MCF 10A (cell line): ENCODE results near the gene SCRN1. TPM values are rescaled to one million over a fixed set of nuclear protein-coding genes. Genes with fewer than 3 reads are reported as not detected.

Experiments used
- BruUV-seq: library from RNA; stranded (reverse); fragments of 400-500 nt; replicated peaks from 2 replicates; lab custom pipeline; 2021; lab: Mats Ljungman, UMichigan
- CTCF ChIA-PET: fragments of 300-600 bp; sonication (Branson Sonifier 250); formaldehyde crosslinking; extraction: SDS; loops from one replicate; lab custom pipeline; 2021; ENCODE audit warnings: antibody characterized with exemption, inconsistent platforms; lab: Yijun Ruan, JAX
- POLR2A ChIA-PET: fragments of 300-600, 350-650 bp; sonication (Branson Sonifier 250); formaldehyde crosslinking; extraction: SDS; loops from one replicate; lab custom pipeline; 2020; ENCODE audit warnings: antibody characterized with exemption, inconsistent platforms; lab: Yijun Ruan, JAX
- DNase-seq: peaks from one replicate; pipeline ENCODE4 v3.0.0-alpha.2; 2018; ENCODE audit not compliant: unreplicated experiment
- H3K27ac Mint-ChIP-seq: one replicate; pipeline ENCODE4 v1.8.0; 2022; ENCODE audit warnings: mild to moderate bottlenecking, low read depth, mixed read lengths; ENCODE audit not compliant: unreplicated experiment
- H3K27me3 Mint-ChIP-seq: one replicate; pipeline ENCODE4 v1.8.0; 2022; ENCODE audit warnings: mixed read lengths; ENCODE audit not compliant: insufficient read depth, unreplicated experiment
- H3K36me3 Mint-ChIP-seq: one replicate; pipeline ENCODE4 v1.8.0; 2022; ENCODE audit warnings: mild to moderate bottlenecking, moderate library complexity, mixed read lengths; ENCODE audit not compliant: insufficient read depth, unreplicated experiment
- H3K4me1 Mint-ChIP-seq: one replicate; pipeline ENCODE4 v1.8.0; 2022; ENCODE audit warnings: mixed read lengths; ENCODE audit not compliant: insufficient read depth, unreplicated experiment
- H3K4me3 Mint-ChIP-seq: one replicate; pipeline ENCODE4 v1.8.0; 2022; ENCODE audit warnings: mild to moderate bottlenecking, moderate library complexity, mixed read lengths; ENCODE audit not compliant: unreplicated experiment
- H3K9me3 Mint-ChIP-seq: one replicate; pipeline ENCODE4 v1.8.0; 2022; ENCODE audit warnings: mixed read lengths; ENCODE audit not compliant: unreplicated experiment
- intact Hi-C: fragments of 100-400 bp; cut with micrococcal nuclease; formaldehyde crosslinking; loops from 2 replicates; pipeline ENCODE4 v1.14.1; 2022
- total RNA-seq: library from RNA; stranded (reverse); gene quantifications from 2 replicates; pipeline ENCODE4 v1.2.3, GENCODE V29; 2022
- TF ChIP-seq, protein P1 (sequence below): fragments of 200-600 bp; IDR thresholded peaks from one replicate; pipeline ENCODE4 v1.8.0; 2022; ENCODE audit warnings: antibody characterized with exemption, mild to moderate bottlenecking; ENCODE audit not compliant: unreplicated experiment

SCRN1 gene
- total RNA-seq, 1 experiment from 2014 or later: 30.2 TPM

DNA sequence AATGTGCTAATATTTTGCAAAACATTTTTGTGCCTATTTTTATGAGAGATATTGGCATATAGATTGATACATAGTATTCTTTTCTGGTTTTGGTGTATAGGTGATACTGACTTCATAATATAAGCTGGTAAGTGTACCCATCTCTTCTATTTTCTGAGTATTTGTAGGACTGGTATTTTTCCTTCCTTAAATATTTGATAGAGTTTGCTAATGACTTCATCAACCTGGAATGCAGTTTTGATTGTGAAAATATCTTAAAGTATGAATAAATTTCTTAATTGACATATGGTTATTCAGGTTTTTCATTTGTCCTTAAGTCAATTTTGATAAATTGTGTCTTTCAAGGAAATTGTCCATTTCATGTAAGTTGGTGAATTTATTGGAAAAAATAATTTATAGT lies 6.1 kb upstream of the SCRN1 start:
- H3K27me3 Mint-ChIP-seq: no peaks in the 10 kb centered on the region
- H3K36me3 Mint-ChIP-seq: no peaks in the 10 kb centered on the region
- BruUV-seq: no TSS peak
- no peak for DNase-seq
- TF ChIP-seq, protein P1, sequence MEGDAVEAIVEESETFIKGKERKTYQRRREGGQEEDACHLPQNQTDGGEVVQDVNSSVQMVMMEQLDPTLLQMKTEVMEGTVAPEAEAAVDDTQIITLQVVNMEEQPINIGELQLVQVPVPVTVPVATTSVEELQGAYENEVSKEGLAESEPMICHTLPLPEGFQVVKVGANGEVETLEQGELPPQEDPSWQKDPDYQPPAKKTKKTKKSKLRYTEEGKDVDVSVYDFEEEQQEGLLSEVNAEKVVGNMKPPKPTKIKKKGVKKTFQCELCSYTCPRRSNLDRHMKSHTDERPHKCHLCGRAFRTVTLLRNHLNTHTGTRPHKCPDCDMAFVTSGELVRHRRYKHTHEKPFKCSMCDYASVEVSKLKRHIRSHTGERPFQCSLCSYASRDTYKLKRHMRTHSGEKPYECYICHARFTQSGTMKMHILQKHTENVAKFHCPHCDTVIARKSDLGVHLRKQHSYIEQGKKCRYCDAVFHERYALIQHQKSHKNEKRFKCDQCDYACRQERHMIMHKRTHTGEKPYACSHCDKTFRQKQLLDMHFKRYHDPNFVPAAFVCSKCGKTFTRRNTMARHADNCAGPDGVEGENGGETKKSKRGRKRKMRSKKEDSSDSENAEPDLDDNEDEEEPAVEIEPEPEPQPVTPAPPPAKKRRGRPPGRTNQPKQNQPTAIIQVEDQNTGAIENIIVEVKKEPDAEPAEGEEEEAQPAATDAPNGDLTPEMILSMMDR: no peak
- H3K9me3 Mint-ChIP-seq: peaks cover 14% of the 10 kb centered on the region
- intact Hi-C loops: no loop called here
- H3K4me1 Mint-ChIP-seq: no peaks in the 10 kb centered on the region
- no peak overlapping the region for H3K4me3 Mint-ChIP-seq
- ChIA-PET POLR2A (interaction anchor here (1.0 to 1.6 kb wide), 2 partner anchors 9 to 31 kb away, joined by 4 read pairs; partner anchors contain the start of gene FKBP14), CTCF (no interaction called here)
- no peak overlapping the region for H3K27ac Mint-ChIP-seq

DNA sequence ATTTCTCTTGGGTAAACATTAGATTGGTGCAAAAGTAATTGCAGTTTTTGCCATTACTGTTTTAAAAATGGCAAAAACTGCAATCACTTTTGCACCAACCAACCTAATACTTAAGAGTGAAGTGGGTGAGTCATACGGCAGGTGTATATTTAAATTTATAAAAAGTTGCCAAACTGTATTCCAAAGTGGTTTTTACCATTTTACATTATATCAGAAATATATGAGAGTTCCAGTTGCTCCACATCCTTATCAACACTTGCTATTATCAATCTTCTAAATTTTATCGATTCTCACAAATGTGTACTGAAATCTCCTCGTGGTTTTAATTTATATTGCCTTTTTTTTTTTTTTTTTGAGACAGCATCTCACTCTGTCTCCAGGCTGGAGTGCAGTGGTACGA lies 3.5 kb upstream of the SCRN1 start:
- Mint-ChIP-seq H3K4me3 (no peak overlapping the region), H3K36me3 (no peaks in the 10 kb centered on the region), H3K27ac (no peak overlapping the region), H3K27me3 (no peaks in the 10 kb centered on the region), H3K4me1 (peaks cover 5% of the 10 kb centered on the region), H3K9me3 (peaks cover 14% of the 10 kb centered on the region)
- TF ChIP-seq, protein P1: no peak
- CTCF ChIA-PET: no interaction called here
- POLR2A ChIA-PET: interaction anchor here (0.7 kb wide), 1 partner anchor 10 kb away, joined by 3 read pairs; no protein-coding TSS in a partner anchor
- no peak for DNase-seq
- no TSS peak for BruUV-seq
- intact Hi-C loops: no loop called here

- Mint-ChIP-seq H3K27me3 (no peaks in the 10 kb centered on the region), H3K4me1 (peaks cover 14% of the 10 kb centered on the region), H3K36me3 (no peaks in the 10 kb centered on the region), H3K9me3 (peaks cover 8% of the 10 kb centered on the region), H3K27ac (no peak overlapping the region), H3K4me3 (no peak overlapping the region)
- TF ChIP-seq, protein P1: no peak
- no TSS peak for BruUV-seq
- ChIA-PET CTCF (interaction anchor here (0.7 kb wide), 2 partner anchors 746 to 1913 kb away, joined by 3 read pairs; no protein-coding TSS in a partner anchor), POLR2A (no interaction called here)
- DNase-seq: no peak
- intact Hi-C loops: no loop called here
These were observed 2.3 kb upstream of the SCRN1 start for GRCh38 chr7:29991937-29992336.

DNA sequence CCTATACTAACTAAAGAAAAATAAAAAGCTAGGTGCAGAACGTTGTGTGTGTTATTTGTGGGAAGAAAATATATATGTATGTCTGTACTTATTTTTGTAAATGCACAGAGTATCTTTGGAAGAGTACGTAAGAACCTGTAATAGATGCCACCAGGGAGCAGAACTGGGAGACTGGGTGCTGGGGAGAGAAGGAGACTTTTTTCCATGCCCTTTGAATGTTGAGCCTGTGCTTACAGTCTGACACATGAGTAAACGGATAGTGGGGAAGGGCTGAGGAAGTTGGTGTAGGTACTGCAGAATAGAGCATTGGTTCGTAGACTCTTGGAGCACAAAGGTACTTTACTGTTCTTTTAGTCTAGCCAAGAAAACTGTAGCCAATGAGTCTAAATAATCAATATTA lies 1.3 kb upstream of the SCRN1 start:
- CTCF ChIA-PET: interaction anchor here (0.6 to 1.0 kb wide), 4 partner anchors 32 to 1649 kb away, joined by 3 to 4 read pairs (median 3); no protein-coding TSS in a partner anchor
- no peak for DNase-seq
- no peak overlapping the region for H3K27ac Mint-ChIP-seq
- H3K27me3 Mint-ChIP-seq: no peaks in the 10 kb centered on the region
- BruUV-seq: no TSS peak
- H3K9me3 Mint-ChIP-seq: no peaks in the 10 kb centered on the region
- no peaks in the 10 kb centered on the region for H3K36me3 Mint-ChIP-seq
- no peak overlapping the region for H3K4me3 Mint-ChIP-seq
- TF ChIP-seq, protein P1: no peak
- POLR2A ChIA-PET: interaction anchor here (1.3 kb wide), 1 partner anchor 37 kb away, joined by 4 read pairs; the partner anchor contains the start of gene PLEKHA8
- peaks cover 16% of the 10 kb centered on the region for H3K4me1 Mint-ChIP-seq
- intact Hi-C loops: no loop called here
